Stomach (tissue), 4 donors: ENCODE data around the gene SEMA4A.

ENCODE experiments used
- CTCF ChIP-seq, 7 experiments: fragments of 450-650 bp in 4 of 7; fragments of 200-600 bp in 3 of 7; sonication (generic) in 3 of 7; IDR thresholded peaks; one replicate each; pipeline ENCODE4 v1.5.1; 2016 to 2019; ENCODE audit warnings: antibody characterized with exemption in 7 of 7, control low read depth in 2 of 7, mild to moderate bottlenecking in 1 of 7
- EP300 ChIP-seq: sonication (generic); formaldehyde crosslinking; IDR thresholded peaks from one replicate; pipeline ENCODE4 v1.6.1; 2017; ENCODE audit warnings: antibody characterized with exemption
- POLR2A ChIP-seq, 4 donors: fragments of 450-650 bp; IDR thresholded peaks; one replicate each; pipeline ENCODE4 v1.6.1; 2016; ENCODE audit warnings: antibody characterized with exemption in 4 of 4, control low read depth in 2 of 4, mild to moderate bottlenecking in 1 of 4, moderate library complexity in 1 of 4
- POLR2AphosphoS5 ChIP-seq, 3 donors: sonication (generic); formaldehyde crosslinking; IDR thresholded peaks; one replicate each; pipeline ENCODE4 v1.6.1; 2016; ENCODE audit warnings: antibody characterized with exemption in 3 of 3

DNA sequence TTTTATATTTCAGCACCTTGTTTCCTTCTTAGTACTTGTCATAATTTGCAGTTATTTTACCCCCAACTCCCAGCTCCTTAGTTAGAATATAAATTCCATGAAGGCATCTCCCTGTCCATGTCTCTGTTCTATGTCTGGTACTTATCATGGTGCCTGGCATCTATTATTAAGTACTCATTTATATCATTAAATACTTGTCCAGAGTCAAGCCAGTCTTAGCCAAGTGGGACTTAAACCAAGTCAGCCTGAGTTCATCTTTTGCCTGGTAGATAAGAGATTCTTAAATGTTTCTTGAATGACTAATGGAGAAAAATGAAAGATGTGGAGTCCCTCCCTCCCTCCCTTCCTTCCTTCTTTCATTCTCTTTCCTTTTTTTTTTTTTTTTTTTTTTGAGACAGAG, 49.9 kb downstream of the SEMA4A start:
- TF ChIP-seq CTCF (IDR thresholded peaks at IDR 0.05) (no peak), POLR2AphosphoS5 (IDR thresholded peaks at IDR 0.05) (no peak), POLR2A (IDR thresholded peaks at IDR 0.05) (no peak), EP300 (no peak)
